GM18499 (cell line): ENCODE data around the gene STXBP3.
"Not testable (repeated sequence)": the region's sequence is repeated elsewhere in the genome, so short reads cannot be mapped to it uniquely, and the experiment has no call there.

ENCODE experiments used
- ATAC-seq: cut with Tn5 transposase; IDR thresholded peaks from one replicate; pipeline ENCODE4 v1.9.1; 2021; ENCODE audit warnings: moderate number of reproducible peaks; ENCODE audit not compliant: insufficient read depth, unreplicated experiment

STXBP3 gene

DNA sequence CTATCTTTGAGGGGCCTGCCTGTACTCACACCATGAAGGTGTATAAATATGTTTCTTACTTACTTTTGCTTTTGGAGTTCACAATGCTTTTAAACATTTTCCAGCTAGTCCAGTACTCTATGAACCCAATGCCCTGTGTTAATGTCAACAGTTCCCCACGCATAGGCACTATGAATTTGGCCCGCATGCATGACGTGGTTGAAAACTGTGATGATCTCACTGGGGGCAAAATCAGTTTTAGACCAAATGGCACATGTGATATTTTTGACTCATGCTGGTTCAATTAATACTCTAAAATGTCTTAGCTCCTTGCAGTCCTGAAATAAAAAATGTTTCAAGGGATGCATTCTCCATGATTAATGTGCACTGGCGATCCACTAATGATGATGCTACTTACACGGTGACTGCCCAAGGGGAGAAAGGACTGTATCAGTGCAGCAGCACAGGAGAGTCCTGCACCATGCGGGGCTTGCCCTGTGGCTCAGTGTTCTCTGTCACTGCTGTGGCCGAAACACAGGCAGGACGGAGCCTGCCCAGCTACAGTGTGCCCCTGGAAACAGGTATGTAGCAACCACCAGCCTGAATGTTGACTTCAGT lies 18.0 kb upstream of the STXBP3 start:
- ATAC-seq = no peak

DNA sequence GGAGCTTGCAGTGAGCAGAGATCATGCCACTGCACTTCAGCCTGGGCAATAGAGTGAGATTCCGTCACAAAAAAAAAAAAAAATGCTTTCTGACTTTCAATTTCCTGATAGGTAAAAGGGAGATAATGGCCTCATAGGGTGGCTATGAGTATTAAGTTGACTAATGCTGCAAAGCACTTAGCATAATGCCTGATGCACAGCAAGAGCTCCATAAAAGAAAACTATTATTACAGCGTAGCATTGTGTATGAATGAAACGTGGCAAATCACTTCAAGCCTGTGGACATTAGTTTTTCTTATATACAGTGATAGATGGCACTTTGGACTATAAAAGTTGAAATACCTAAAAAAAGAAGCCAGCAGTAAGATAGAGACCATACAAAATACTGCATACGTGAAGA lies 17.0 kb upstream of the STXBP3 start:
- ATAC-seq = no peak

DNA sequence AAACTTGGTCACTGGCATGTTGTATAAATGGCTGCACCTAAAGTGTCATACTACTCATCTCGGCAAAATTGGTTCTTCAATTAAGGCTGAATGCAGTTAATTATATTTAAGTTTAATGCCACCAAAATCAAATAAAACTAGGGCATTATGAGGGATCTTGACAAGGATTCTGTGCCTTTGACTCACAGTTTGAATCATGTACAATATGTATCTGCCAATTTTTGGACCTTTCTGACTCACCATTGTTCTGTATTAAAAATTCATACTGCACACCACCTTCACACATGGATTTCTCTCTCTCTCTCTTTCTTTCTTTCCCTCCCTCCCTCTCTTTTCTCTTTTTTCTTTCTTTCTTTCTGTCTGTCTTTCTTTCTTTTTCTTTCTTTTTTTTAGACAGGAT lies 14.1 kb upstream of the STXBP3 start:
- no peak for ATAC-seq

DNA sequence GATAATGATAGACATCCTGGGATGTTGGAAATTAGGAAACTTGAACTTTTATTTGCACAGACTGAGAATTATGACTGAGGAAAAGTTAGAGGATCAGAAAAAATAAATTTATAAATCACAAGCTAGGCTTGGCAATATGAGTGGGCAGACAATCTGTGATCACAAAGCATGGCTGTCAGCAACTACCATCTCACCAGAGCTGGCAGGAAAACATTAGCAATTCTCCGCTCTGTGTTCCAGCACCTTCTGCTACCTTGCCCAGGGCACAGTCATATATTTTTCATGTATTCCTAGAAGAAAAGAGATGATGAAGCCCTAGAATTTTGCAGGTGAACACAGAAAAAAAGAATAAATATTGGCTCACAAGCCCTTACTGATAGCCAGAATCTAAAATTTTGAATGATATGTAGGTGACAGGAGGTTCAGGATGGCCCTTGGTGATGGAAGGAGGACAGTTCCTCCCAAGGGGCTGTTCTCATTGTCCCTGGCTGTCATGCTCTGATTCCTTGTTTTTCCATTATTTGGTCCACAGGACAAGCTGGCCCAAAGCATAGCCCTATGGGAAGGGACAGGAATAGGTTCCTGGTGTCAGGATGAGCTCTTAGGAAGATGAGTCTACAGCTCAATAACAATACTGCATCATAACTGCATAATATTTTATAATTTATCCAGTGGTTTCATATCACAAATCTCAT lies 12.2 kb upstream of the STXBP3 start:
- no peak for ATAC-seq

DNA sequence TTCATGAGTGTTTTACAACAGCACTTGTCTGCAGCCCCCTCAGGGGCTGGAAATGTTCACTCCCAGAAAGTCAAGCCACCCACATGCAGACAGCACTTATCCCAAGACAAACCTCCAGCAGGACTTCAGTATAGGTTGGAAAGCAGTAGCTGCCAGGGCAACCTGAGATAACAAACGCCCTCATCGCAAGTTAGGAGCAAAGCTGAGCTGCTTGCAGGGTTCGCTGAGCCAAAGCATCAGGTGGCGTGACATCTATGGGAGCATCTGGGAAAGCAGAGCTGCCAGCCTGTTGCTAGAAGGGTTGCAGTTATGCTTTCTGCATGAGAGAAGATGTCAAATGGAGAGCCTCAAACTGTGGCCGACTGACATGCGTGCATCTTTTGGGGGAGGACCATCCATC lies 4.2 kb upstream of the STXBP3 start:
- ATAC-seq = no peak

DNA sequence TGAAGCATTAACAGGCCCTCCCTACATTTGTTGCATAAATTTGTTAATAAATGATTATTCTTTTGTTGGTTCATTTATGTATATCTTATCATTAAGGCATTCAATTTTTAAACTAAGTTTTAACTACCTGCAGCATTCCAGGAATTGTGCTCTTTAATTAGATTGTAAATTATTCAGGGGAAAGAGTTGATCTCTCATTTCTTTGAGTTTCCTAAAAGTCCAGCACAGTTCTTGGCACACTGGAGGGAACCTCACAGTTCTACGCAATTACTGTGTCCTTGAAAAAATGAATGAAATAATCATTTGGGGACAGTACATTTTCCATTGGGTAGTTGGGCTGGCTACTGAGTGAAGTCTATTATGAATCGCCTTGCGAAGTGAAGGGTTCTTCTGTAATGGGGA lies 493 bp upstream of the STXBP3 start:
- ATAC-seq = no peak

DNA sequence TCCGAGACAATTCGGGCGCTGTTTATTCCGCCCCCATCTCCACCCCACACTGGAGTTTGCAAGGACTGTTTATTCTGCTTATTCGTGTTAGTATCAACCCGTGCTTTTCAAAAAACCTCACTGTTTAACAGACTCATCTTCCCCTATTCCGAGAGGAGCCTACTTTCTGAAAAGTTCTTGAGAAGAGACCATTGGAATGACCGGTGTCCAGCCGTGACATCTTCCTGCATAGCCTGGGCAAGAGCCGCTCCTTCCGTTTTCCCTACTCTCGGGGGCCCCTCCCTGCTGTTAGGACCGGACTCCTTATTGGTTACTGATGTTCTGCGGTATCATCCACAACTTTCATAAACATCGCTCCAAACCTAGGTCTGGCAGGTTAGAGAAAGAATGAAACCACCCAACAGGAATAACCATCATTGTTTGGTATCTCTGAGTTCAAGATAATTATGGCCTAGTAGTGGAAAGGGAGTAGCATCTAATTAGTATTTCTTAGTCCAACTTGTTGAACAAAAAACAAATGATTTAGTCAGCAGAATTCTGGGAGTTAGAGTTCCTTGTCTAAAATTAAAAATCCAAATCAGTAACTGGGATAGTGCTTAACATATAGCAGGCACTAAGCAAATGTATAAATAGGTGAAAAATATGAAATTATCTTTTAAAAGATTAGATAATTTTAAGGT lies 837 bp downstream of the STXBP3 start:
- ATAC-seq = no peak

DNA sequence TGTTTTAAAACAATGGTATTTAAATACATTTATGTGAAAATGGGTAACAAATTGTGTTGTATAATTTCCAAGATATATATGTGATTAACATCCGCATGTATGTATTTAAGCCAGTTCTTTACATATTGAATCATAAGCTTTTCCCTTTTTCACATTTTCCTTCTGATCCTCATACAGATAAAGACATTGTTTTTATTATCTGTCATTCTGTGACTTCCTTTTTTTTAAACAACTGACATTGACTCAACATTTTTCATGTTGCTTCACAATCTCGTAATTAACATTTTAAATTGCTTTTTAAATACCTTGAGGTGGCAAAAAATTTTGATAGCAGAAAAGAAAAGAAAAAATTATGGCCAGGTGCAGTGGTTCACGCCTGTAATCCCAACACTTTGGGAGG lies 1.4 kb downstream of the STXBP3 start:
- ATAC-seq = no peak

DNA sequence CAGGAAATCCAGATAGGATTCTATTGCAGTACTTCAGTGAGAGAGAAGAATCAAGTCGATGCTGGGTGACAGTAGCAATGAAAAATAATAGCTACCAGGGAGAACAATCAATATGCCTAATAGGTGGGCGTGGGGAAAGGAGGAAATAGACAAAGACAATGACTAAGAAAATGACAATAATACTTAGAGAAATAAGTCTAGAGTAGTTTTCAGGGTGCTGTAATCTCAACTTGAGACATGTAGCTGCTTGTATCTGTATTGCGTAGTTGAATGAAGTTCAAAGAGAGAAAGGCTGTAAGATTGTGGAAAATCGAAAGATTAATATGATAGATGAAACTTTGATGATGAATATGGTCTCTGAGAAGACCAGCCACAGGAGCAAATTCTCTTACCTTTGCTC lies 2.6 kb downstream of the STXBP3 start:
- no peak for ATAC-seq

DNA sequence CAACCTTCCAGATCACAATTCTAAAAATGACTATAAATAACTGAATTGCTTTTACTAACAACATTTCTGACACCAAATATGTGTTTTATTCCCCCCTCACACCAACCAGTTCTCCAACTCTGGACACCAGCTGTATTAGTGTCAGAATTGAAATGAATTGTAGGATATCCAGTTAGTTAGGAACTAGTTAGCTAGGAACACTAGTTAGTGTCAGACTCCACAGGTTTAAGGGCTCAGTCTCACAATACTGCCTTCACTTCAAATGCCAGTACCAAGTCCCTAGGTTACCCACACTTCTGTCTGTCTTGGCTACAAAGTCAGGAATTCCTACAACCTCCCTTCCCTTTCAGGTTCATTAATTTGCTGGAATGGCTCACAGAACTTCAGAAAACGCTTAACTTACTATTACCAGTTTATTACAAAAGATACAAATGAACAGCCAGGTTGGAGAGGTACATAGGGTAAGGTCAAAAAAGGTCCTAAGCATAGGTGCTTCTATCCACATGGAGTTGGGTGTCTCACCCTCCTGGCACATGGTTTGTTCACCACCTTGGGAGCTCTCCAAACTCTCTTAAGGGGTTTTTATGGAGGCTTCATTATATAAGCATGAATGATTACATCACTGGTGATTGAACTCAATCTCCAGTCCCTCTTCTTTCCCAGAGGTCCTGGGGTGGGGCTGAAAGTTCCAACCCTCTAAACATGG lies 4.2 kb downstream of the STXBP3 start:
- no peak for ATAC-seq

DNA sequence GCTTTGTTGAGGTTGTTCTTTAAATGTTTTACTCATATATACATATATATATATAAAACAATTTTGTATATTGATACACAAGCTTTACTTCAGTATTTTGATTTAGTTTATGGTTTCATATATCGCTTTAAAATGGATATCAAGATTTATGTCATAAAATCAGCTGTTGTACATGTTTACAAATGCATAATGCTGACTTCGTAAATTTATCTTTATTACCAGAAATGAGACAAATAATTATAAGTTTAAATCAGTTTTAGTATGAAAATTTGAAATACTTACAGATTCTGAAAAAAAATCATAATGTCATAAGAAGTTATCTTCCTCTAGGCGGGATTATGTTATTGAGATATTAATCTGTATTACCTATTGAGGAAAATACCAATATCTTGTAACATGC lies 6.9 kb downstream of the STXBP3 start:
- ATAC-seq = no peak

DNA sequence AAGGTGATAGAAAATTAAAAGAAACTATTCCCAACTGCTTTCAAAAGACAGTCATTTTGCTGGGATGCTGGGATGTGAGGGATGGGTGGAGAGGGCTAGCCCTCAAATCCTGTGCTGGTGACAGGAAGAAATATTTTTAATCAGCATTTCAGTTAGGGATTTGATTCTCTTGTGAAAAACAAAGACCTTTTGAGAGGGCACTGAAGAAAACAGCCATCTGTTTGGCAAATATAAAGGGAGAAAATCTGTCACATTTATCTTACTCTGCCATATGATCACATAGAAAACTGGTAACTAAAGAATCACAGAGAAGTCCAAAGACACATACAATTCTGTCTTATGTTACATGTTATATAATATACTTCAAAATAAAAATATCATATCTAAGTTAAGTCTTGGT lies 12.3 kb downstream of the STXBP3 start:
- ATAC-seq = no peak

DNA sequence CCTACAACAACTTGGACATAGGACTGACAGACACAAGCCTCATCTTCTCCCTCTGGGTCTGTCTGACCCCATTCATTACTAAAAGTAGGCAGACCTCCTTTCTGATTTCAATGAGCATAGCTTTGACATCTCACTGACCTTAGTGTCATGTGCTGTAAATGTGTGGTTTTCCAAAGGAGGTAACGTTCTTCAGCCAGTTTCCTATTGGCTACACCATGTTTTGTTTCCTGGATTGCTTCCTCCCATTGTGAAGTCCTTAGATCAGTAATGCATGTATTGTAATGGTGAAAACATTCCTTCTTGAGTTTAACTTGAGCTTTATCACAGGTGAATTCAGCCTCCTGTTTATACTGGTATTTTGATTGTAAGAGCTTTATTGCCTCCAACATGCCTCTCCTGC lies 20.6 kb downstream of the STXBP3 start:
- ATAC-seq = no peak

DNA sequence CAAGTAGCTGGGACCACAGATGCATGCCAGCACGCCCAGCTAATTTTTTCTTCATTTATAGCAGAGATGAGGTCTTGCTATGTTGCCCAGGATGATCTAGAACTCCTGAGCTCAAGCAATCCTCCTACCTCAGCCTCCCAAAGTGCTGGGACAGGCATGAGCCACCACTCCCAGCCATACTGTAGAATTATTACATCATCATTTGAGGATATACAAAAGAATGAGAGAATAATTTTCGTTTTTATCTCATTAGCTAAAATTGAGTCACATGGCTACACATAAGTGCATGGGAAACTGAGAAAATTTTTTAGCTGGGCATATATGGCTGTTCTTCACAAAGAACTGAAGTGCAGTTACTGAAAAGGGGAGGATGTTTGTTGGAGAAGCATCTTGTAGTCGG lies 21.2 kb downstream of the STXBP3 start:
- ATAC-seq = no peak

DNA sequence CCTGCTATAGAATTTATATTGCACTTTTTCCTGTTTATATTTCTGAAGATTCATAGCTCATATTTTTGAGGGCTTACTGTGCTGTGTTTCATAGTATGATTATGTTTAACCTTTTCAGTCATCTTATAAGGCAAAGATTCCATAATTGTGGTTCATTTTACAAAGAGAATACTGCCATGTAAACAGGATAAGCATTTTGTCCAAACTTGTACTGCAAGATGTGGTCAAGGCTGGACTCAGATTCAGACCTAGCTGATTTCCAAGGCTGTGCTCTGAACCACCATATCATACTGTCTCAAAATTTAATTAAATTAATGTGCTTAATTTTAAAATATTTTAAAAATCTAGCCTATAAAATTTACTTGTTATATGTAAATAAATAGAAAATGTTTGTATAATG lies 31.4 kb downstream of the STXBP3 start:
- no peak for ATAC-seq

DNA sequence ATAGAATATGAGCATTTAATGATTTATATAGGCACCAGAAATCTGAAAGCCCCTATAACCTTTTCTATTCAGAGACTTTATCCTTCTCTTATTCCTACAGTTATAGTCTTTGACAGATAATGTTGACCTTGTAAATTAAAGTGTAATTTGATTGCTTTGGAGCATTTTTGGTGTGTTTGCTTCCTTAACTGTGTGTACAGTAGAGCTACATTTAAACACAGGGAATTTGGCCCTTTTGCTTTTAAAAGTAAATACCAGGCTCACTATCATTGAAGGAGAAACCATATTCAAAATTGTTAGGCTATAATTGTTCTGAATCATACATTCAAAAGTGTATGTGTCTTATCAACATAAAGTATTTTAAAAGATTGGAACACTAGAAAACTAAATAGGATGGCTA lies 33.0 kb downstream of the STXBP3 start:
- ATAC-seq = no peak

DNA sequence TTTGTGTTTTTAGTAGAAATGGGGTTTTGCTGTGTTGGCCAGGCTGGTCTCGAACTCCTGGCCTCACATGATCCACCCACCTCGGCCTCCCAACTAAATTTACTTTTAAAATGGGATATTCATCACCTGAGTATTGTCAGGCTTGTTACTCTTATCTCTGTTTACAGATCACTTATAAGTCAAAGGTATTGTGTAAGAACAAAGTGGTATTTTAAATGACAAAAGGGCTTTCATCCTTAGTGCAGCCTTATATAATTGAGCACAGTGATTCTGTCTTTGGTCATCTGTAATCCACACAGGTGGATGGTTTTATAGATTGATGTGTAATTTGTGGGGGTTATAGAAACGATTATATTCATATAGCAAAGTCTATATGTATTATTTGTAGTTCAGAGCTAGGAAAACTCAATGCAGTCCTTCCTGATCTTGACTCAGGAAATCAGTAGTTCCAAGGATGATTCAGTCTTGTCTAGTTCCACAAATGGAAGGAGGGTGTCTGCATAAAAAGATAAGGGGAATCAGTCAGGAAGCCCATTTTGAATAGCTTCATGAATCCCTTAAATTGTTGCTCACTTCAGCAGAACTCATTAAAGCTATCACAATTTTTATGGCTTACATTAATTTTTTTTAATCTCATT lies 34.6 kb downstream of the STXBP3 start:
- ATAC-seq = no peak

DNA sequence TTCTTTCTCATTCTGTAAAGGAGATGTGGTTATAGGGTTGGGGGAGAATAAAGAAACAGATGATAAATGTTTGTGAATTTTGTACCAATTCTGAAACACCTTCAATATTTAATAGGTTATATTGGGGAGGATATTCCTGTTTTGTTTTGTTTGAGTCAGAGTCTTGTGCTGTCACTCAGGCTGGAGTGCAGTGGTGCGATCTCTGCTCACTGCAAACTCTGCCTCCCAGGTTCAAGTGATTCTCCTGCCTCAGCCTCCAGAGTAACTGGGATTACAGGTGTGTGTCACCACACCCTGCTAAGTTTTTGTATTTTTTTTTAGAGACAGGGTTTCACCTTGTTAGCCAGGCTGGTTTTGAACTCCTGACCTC lies 35.1 kb downstream of the STXBP3 start:
- not testable (repeated sequence) for ATAC-seq

DNA sequence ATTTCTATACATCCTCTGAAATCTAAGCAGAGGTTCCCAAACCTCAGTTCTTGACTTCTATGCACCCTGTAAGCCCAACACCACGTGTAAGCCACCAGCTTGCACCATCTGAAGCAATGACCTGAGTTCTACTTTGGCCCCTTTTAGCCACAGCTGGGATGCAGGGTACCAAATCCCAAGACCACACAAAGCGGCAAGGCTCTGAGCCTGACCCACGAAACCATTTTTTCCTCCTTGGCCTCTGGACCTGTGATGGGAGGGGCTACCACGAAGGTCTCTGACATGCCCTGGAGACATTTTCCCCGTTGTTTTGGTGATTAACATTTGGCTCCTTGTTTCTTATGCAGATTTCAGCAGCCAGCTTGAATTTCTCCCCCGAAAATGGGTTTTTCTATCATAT lies 38.8 kb downstream of the STXBP3 start:
- no peak for ATAC-seq

DNA sequence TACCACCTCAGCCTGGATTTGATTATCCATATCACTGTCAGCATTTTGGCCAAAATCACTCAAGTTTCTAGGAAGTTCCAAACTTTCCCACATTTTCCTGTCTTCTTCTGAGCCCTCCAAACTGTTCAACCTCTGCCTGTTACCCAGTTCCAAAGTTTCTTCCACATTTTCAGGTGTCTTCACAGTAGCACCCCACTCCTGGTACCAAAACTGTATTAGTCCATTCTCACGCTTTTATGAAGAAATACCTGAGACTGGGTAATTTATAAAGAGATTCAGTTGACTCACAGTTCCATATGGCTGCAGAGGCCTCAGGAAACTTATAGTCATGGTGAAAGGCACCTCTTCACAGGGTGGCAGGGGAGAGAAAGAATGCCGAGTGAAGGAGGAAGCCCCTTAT lies 39.4 kb downstream of the STXBP3 start:
- ATAC-seq = no peak

DNA sequence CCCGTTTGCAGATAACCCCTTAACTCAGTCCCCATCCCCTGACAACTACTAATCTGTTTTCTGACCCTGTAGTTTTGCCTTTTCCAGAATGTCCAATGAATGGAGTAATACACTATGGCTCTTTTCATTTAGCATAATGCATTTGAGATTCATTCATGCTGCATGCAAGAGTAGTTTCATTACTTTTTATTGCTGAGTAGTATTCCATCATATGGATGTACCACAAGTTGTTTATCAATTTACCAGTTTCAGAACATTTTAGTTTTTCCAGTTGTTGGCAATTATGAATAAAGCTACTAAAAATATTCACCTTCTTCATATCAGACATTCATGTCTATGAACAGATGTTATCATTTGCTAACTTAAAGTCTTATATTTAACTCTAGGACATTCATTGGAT lies 45.3 kb downstream of the STXBP3 start:
- no peak for ATAC-seq
